H1 (cell line): Measurements from ENCODE around the gene HEATR5A. TPM values are rescaled to one million over a fixed set of nuclear protein-coding genes. Genes with fewer than 3 reads are reported as not detected.

Source experiments
- CTCF ChIA-PET: fragments of 300-600 bp; sonication (Branson Sonifier 250); formaldehyde crosslinking; loops from one replicate; lab custom pipeline; 2021; ENCODE audit not compliant: partially characterized antibody; lab: Charles Lee
- POLR2A ChIA-PET: fragments of 300-600 bp; sonication (Branson Sonifier 250); formaldehyde crosslinking; loops from one replicate; lab custom pipeline; 2021; ENCODE audit warnings: inconsistent platforms; ENCODE audit not compliant: partially characterized antibody; lab: Charles Lee
- DNase-seq, 2 experiments: peaks; one replicate each; pipeline versions ENCODE4 v3.0.0 to v3.0.0-alpha.2; 2010 to 2022; ENCODE audit warnings: low spot score in 2 of 2, low read depth in 1 of 2, mixed read lengths in 1 of 2
- FAIRE-seq: peaks from 2 replicates; lab custom pipeline; 2011; peaks lifted over from hg19 to GRCh38; lab: Jason Lieb, UNC
- H2AFZ ChIP-seq: 2 replicates; pipeline ENCODE4 v1.8.1; 2012; ENCODE audit warnings: low read length, inconsistent platforms
- H2AK5ac ChIP-seq: 2 replicates; pipeline ENCODE4 v1.6.1; 2013; ENCODE audit warnings: low read depth, low read length
- H2BK120ac ChIP-seq: replicated peaks from 2 replicates; pipeline ENCODE3; 2013; ENCODE audit warnings: low read depth, low read length, inconsistent platforms
- H2BK12ac ChIP-seq: 2 replicates; pipeline ENCODE4 v1.6.1; 2013; ENCODE audit warnings: low read depth, low read length
- H2BK15ac ChIP-seq: 2 replicates; pipeline ENCODE4 v1.6.1; 2013; ENCODE audit warnings: low read length
- H2BK20ac ChIP-seq: 2 replicates; pipeline ENCODE4 v1.6.1; 2013; ENCODE audit warnings: low read length
- H2BK5ac ChIP-seq: 2 replicates; pipeline ENCODE4 v1.6.1; 2013; ENCODE audit warnings: low read depth, low read length
- H3K14ac ChIP-seq: 2 replicates; pipeline ENCODE4 v1.6.1; 2013; ENCODE audit warnings: inconsistent platforms; ENCODE audit not compliant: insufficient read length
- H3K18ac ChIP-seq: 2 replicates; pipeline ENCODE4 v1.6.1; 2013; ENCODE audit warnings: low read length; ENCODE audit errors: extremely low read depth
- H3K23ac ChIP-seq: 2 replicates; pipeline ENCODE4 v1.6.1; 2013; ENCODE audit warnings: inconsistent platforms; ENCODE audit not compliant: insufficient read length
- H3K23me2 ChIP-seq: 2 replicates; pipeline ENCODE4 v1.6.1; 2013; ENCODE audit warnings: low read depth, low read length
- H3K27ac ChIP-seq: 2 replicates; pipeline ENCODE4 v1.6.1; 2011; ENCODE audit warnings: low read depth, low read length, inconsistent platforms
- H3K27me3 ChIP-seq, 4 experiments: replicated peaks in 1 of 4; 1 replicate in 1 of 4; 2 replicates in 3 of 4; pipeline versions ENCODE4 v1.6.1 to v1.8.1; 2011 to 2013; ENCODE audit warnings: low read length in 3 of 4, mild to moderate bottlenecking in 3 of 4, inconsistent platforms in 2 of 4, mixed read lengths in 2 of 4, moderate library complexity in 1 of 4; ENCODE audit not compliant: control insufficient read depth in 3 of 4, insufficient read depth in 3 of 4; ENCODE audit errors: extremely low read depth in 1 of 4
- H3K36me3 ChIP-seq, 4 experiments: 2 replicates each; pipeline versions ENCODE4 v1.6.1 to v1.8.1; 2011 to 2013; ENCODE audit warnings: mild to moderate bottlenecking in 4 of 4, low read length in 3 of 4, moderate library complexity in 2 of 4, control low read depth in 1 of 4, inconsistent platforms in 1 of 4; ENCODE audit not compliant: insufficient read depth in 4 of 4, control insufficient read depth in 2 of 4
- H3K4ac ChIP-seq: replicated peaks from 2 replicates; pipeline ENCODE3; 2013; ENCODE audit warnings: low read length, low read depth, mixed read lengths, inconsistent platforms; ENCODE audit not compliant: insufficient read length
- H3K4me1 ChIP-seq, 4 experiments: replicated peaks in 1 of 4; 1 replicate in 1 of 4; 2 replicates in 3 of 4; pipeline versions ENCODE4 v1.6.1 to v1.8.1; 2011 to 2013; ENCODE audit warnings: low read length in 3 of 4, inconsistent platforms in 2 of 4, mixed read lengths in 1 of 4; ENCODE audit not compliant: insufficient read depth in 4 of 4, control insufficient read depth in 3 of 4
- H3K4me2 ChIP-seq, 2 experiments: 2 replicates each; pipeline versions ENCODE4 v1.6.1 to v1.8.1; 2011 to 2013; ENCODE audit warnings: low read depth in 2 of 2, low read length in 2 of 2, control low read depth in 1 of 2, inconsistent platforms in 1 of 2, mild to moderate bottlenecking in 1 of 2; ENCODE audit not compliant: insufficient read depth in 1 of 2
- H3K4me3 ChIP-seq, 4 experiments: fragments of 200-600, 300-600 bp in 1 of 4; sonication (generic), shearing (Covaris generic), sonication (Bioruptor Twin) in 1 of 4; 2 replicates each; pipeline versions ENCODE4 v1.5.1 to v1.8.1; 2011 to 2016; ENCODE audit warnings: low read length in 4 of 4, low read depth in 3 of 4, control low read depth in 2 of 4, inconsistent platforms in 2 of 4, mild to moderate bottlenecking in 2 of 4, mixed read lengths in 1 of 4, moderate library complexity in 1 of 4; ENCODE audit not compliant: insufficient read depth in 2 of 4; ENCODE audit errors: extremely low read depth in 1 of 4
- H3K56ac ChIP-seq: replicated peaks from 2 replicates; pipeline ENCODE3; 2013; ENCODE audit warnings: low read depth, mild to moderate bottlenecking, mixed read lengths, low read length, inconsistent platforms; ENCODE audit not compliant: insufficient read length
- H3K79me1 ChIP-seq: 2 replicates; pipeline ENCODE4 v1.6.1; 2013; ENCODE audit warnings: low read depth, low read length, control low read depth
- H3K79me2 ChIP-seq, 2 experiments: 2 replicates each; pipeline versions ENCODE4 v1.6.1 to v1.8.1; 2012 to 2013; ENCODE audit warnings: low read length in 2 of 2, mild to moderate bottlenecking in 2 of 2, inconsistent platforms in 1 of 2; ENCODE audit not compliant: insufficient read depth in 2 of 2, control insufficient read depth in 1 of 2
- H3K9ac ChIP-seq, 4 experiments: replicated peaks in 1 of 4; 1 replicate in 1 of 4; 2 replicates in 3 of 4; pipeline versions ENCODE4 v1.6.1 to v1.8.1; 2011 to 2013; ENCODE audit warnings: low read depth in 3 of 4, low read length in 3 of 4, control low read depth in 2 of 4, mild to moderate bottlenecking in 2 of 4, moderate library complexity in 2 of 4, inconsistent platforms in 1 of 4; ENCODE audit errors: extremely low read depth in 1 of 4
- H3K9me3 ChIP-seq, 2 experiments: 2 replicates each; pipeline versions ENCODE4 v1.6.1 to v1.8.1; 2012 to 2013; ENCODE audit warnings: mild to moderate bottlenecking in 2 of 2, moderate library complexity in 2 of 2, control low read depth in 1 of 2, inconsistent platforms in 1 of 2, low read depth in 1 of 2, low read length in 1 of 2, mixed read lengths in 1 of 2; ENCODE audit not compliant: insufficient read depth in 2 of 2
- H4K20me1 ChIP-seq, 2 experiments: replicated peaks in 1 of 2; 2 replicates each; pipeline versions ENCODE3 to v1.8.1; 2011 to 2013; ENCODE audit warnings: inconsistent platforms in 2 of 2, low read length in 2 of 2, mild to moderate bottlenecking in 1 of 2; ENCODE audit not compliant: insufficient read depth in 2 of 2, control insufficient read depth in 1 of 2
- H4K5ac ChIP-seq: 2 replicates; pipeline ENCODE4 v1.6.1; 2013; ENCODE audit warnings: low read length, low read depth, mixed read lengths, inconsistent platforms; ENCODE audit not compliant: insufficient read length
- H4K8ac ChIP-seq: 2 replicates; pipeline ENCODE4 v1.8.0; 2013; ENCODE audit warnings: mild to moderate bottlenecking, moderate library complexity, low read length, inconsistent platforms; ENCODE audit not compliant: insufficient read depth; ENCODE audit errors: extremely low read depth
- H4K91ac ChIP-seq: replicated peaks from 2 replicates; pipeline ENCODE3; 2013; ENCODE audit warnings: low read length, mixed read lengths, inconsistent platforms; ENCODE audit not compliant: insufficient read length
- ASH2L ChIP-seq: fragments of 200-600, 300-600 bp; sonication (generic); IDR thresholded peaks from one replicate; pipeline ENCODE4 v1.7.1; 2017; ENCODE audit warnings: low read length
- CREB1 ChIP-seq: IDR thresholded peaks from 2 replicates; pipeline ENCODE4 v1.6.1; 2012; ENCODE audit warnings: inconsistent platforms
- CTCF ChIP-seq, 3 experiments: IDR thresholded peaks; 1 replicate in 2 of 3; 2 replicates in 1 of 3; pipeline versions ENCODE4 v1.5.1 to v1.6.1; 2011; ENCODE audit warnings: low read length in 3 of 3, mild to moderate bottlenecking in 3 of 3, inconsistent platforms in 2 of 3, low read depth in 1 of 3, moderate library complexity in 1 of 3; ENCODE audit not compliant: insufficient read depth in 1 of 3; ENCODE audit errors: control extremely low read depth in 1 of 3
- EP300 ChIP-seq, 2 experiments: IDR thresholded peaks; 1 replicate in 1 of 2; 2 replicates in 1 of 2; pipeline ENCODE4 v1.6.1; 2011 to 2012; ENCODE audit warnings: low read depth in 2 of 2, low read length in 2 of 2, mild to moderate bottlenecking in 2 of 2, borderline replicate concordance in 1 of 2, inconsistent platforms in 1 of 2, moderate library complexity in 1 of 2
- RNF2 ChIP-seq: fragments of 200-900, 300-1000 bp; sonication (generic); IDR thresholded peaks from 2 replicates; pipeline ENCODE4 v1.7.1; 2016; ENCODE audit warnings: borderline replicate concordance, low read depth, mild to moderate bottlenecking, antibody characterized with exemption, low read length; ENCODE audit not compliant: poor library complexity, severe bottlenecking; ENCODE audit errors: missing control alignments
- SIN3A ChIP-seq, 2 experiments: IDR thresholded peaks in 1 of 2; conservative IDR thresholded peaks in 1 of 2; 2 replicates each; pipeline ENCODE4 v1.6.1; 2011 to 2012; ENCODE audit warnings: low read length in 2 of 2, improper control_type of control experiment in 1 of 2, low read depth in 1 of 2, mild to moderate bottlenecking in 1 of 2
- SRF ChIP-seq: IDR thresholded peaks from 2 replicates; pipeline ENCODE4 v1.6.1; 2011; ENCODE audit warnings: mild to moderate bottlenecking, low read depth, low read length, moderate library complexity
- SUZ12 ChIP-seq: fragments of 200-600 bp; sonication (generic); IDR thresholded peaks from 2 replicates; pipeline ENCODE4 v1.6.1; 2012; ENCODE audit warnings: mild to moderate bottlenecking, inconsistent platforms, low read length, moderate library complexity, mixed read lengths
- TBP ChIP-seq: IDR thresholded peaks from 2 replicates; pipeline ENCODE4 v1.6.1; 2011; ENCODE audit warnings: low read depth, low read length, improper control_type of control experiment
- TCF12 ChIP-seq: IDR thresholded peaks from 2 replicates; pipeline ENCODE4 v1.6.1; 2011; ENCODE audit warnings: low read depth, mild to moderate bottlenecking, low read length
- WGBS, 2 experiments: shearing (Covaris generic) in 1 of 2; methylation state at CpG; one replicate each; pipeline versions ENCODE4 v1.1.6 to v1.1.7; 2013 to 2015; ENCODE audit warnings: low lambda C conversion rate in 2 of 2, mixed read lengths in 2 of 2, inconsistent platforms in 1 of 2, low coverage in 1 of 2, missing lambda C conversion rate in 1 of 2; ENCODE audit not compliant: insufficient replicate concordance in 2 of 2, insufficient coverage in 1 of 2, insufficient read length in 1 of 2; ENCODE audit errors: extremely low coverage in 1 of 2, missing lambda C conversion rate in 1 of 2; 5-methylcytosine and 5-hydroxymethylcytosine counted together
- polyA plus RNA-seq, 7 experiments: library from polyadenylated mRNA; depleted of rRNA in 3 of 7; stranded (reverse) in 5 of 7; unstranded in 2 of 7; fragments of >200 nt in 5 of 7; fragments of 200-250 nt in 2 of 7; gene quantifications; 1 replicate in 5 of 7; 2 replicates in 1 of 7; 4 replicates in 1 of 7; pipeline versions ENCODE4 v1.2.1 to v1.2.3, GENCODE V29; 2011 to 2013; ENCODE audit warnings: missing spikeins in 2 of 7, mixed read lengths in 2 of 7
- total RNA-seq: library from RNA; stranded (reverse); fragmentation: NEBNext Ultra II Directional; extraction: Animal tissue kit (Norgen Biotek cat#: 25700); gene quantifications from 2 replicates; pipeline ENCODE4 v1.2.1, GENCODE V29; 2021

HEATR5A gene
- total and polyA plus RNA-seq, 2 of the 8 experiments (the other 6 are each of a cell fraction or from before 2014, with no cell fraction given): 9.0 to 36.2 TPM

GRCh38 chr14:31411218-31411727, 9.1 kb downstream of the HEATR5A start:
- no peak overlapping the region for H2BK5ac ChIP-seq
- H3K4me2 ChIP-seq: no peak overlapping the region
- no peaks in the 10 kb centered on the region for H3K23me2 ChIP-seq
- H4K20me1 ChIP-seq: no peaks in the 10 kb centered on the region
- H3K9ac ChIP-seq: no peak overlapping the region
- no peak overlapping the region for H3K14ac ChIP-seq
- H3K4me1 ChIP-seq: no peaks in the 10 kb centered on the region
- no peak overlapping the region for H4K5ac ChIP-seq
- no peaks in the 10 kb centered on the region for H3K9me3 ChIP-seq
- peaks cover 0 to 9% of the 10 kb centered on the region in 2 experiments; a peak in 2 of 4 replicates for H3K79me2 ChIP-seq
- CTCF ChIA-PET: interaction anchor here (1.6 kb wide), 1 partner anchor 15 kb away, joined by 3 read pairs; no protein-coding TSS in a partner anchor
- no peak overlapping the region for H3K56ac ChIP-seq
- H4K91ac ChIP-seq: no peak overlapping the region
- no peak overlapping the region for H2AK5ac ChIP-seq
- H3K4ac ChIP-seq: no peak overlapping the region
- no peak overlapping the region for H2BK12ac ChIP-seq
- FAIRE-seq: no peak
- no peak overlapping the region for H3K23ac ChIP-seq
- POLR2A ChIA-PET: interaction anchor here (1.0 to 2.6 kb wide), 2 partner anchors 9 to 13 kb away, joined by 3 to 8 read pairs; partner anchors contain the start of gene HEATR5A
- TF ChIP-seq SRF: no peak
- no peak for TF ChIP-seq CTCF (IDR thresholded peaks at IDR 0.05; ENCODE audit: control extremely low read depth in 1 of 3, insufficient read depth in 1 of 3, low read depth in 1 of 3, low read length in 3 of 3)
- no peak for TF ChIP-seq SIN3A (conservative IDR thresholded peaks at IDR 0.05 in 1 of 2, IDR thresholded peaks at IDR 0.05 in 1 of 2; ENCODE audit: low read depth in 1 of 2, low read length in 2 of 2)
- TF ChIP-seq ASH2L: no peak
- no peak for TF ChIP-seq TCF12
- TF ChIP-seq RNF2: no peak
- no peak for TF ChIP-seq EP300 (IDR thresholded peaks at IDR 0.05; ENCODE audit: borderline replicate concordance in 1 of 2, low read depth in 2 of 2, low read length in 2 of 2)
- no peak for TF ChIP-seq SUZ12
- TF ChIP-seq TBP: no peak
- TF ChIP-seq CREB1: no peak
- TF ChIP-seq, all 59 proteins: peak for 0
- Histone ChIP-seq H2BK15ac (no peak overlapping the region), H2BK20ac (no peak overlapping the region), H2AFZ (no peak overlapping the region), H3K36me3 (no peaks in the 10 kb centered on the region), H3K79me1 (no peaks in the 10 kb centered on the region; the same call in 1 of the 2 replicates), H3K18ac (no peak overlapping the region), H3K27ac (no peak overlapping the region), H2BK120ac (no peak overlapping the region), H3K4me3 (no peak overlapping the region), H4K8ac (no peak overlapping the region), H3K27me3 (peaks cover 0 to 1% (median 0%) of the 10 kb centered on the region in 4 experiments; a peak in 1 of 7 replicates)
- 81% methylated on average over 2 of the region's 2 CpGs; no CpG with 5 or more reads in 1 of the 2 experiments for WGBS, 2 experiments
- no peak for DNase-seq
